Astrocyte of the spinal cord (primary cell): ENCODE measurements around the gene KCNQ5.

Source experiments
- DNase-seq: peaks from one replicate; pipeline ENCODE4 v3.0.0; 2011; ENCODE audit warnings: low read depth, low spot score
- H3K4me3 ChIP-seq: 2 replicates; pipeline ENCODE4 v1.5.1; 2011; ENCODE audit warnings: low read depth, mild to moderate bottlenecking, low read length, moderate library complexity
- CTCF ChIP-seq: IDR thresholded peaks from 2 replicates; pipeline ENCODE4 v1.5.1; 2012; ENCODE audit warnings: low read depth, mild to moderate bottlenecking, low read length, inconsistent platforms
- in situ Hi-C: cut with HindIII; loops from 2 replicates; pipeline ENCODE4 v1.10.0; 2017; ENCODE audit warnings: low sequenced_read_pairs

KCNQ5 gene

GRCh38 chr6:73108949-73109348, 487.1 kb downstream of the KCNQ5 start:
- in situ Hi-C loops = no loop called here
- no peak for TF ChIP-seq CTCF
- no peak for DNase-seq
- H3K4me3 ChIP-seq = no peak overlapping the region

- DNase-seq = no peak
- in situ Hi-C loops = no loop called here
- no peak for TF ChIP-seq CTCF
- H3K4me3 ChIP-seq = no peak overlapping the region
Observed at GRCh38 chr6:73109659-73110058, 487.8 kb downstream of the KCNQ5 start.

- no peak for TF ChIP-seq CTCF
- no peak for DNase-seq
- in situ Hi-C loops = no loop called here
- H3K4me3 ChIP-seq = no peak overlapping the region
Observed at GRCh38 chr6:73116330-73116729, 494.5 kb downstream of the KCNQ5 start.

GRCh38 chr6:73121421-73121993, 499.6 kb downstream of the KCNQ5 start:
- no peak overlapping the region for H3K4me3 ChIP-seq
- TF ChIP-seq CTCF = peak; percentile 31
- in situ Hi-C loops = loop anchor here (10.0 kb wide), 1 partner anchor 507 kb away; no protein-coding TSS in a partner anchor
- peak; percentile 58 for DNase-seq

GRCh38 chr6:73123632-73124329, 501.9 kb downstream of the KCNQ5 start:
- in situ Hi-C loops = loop anchor here (10.0 kb wide), 1 partner anchor 509 kb away; no protein-coding TSS in a partner anchor
- TF ChIP-seq CTCF = no peak
- DNase-seq = no peak
- H3K4me3 ChIP-seq = no peak overlapping the region

- no peak overlapping the region for H3K4me3 ChIP-seq
- TF ChIP-seq CTCF = peak; percentile 99
- in situ Hi-C loops = loop anchor here (10.0 kb wide), 1 partner anchor 515 kb away; no protein-coding TSS in a partner anchor
- DNase-seq = peak; percentile 73
Observed at GRCh38 chr6:73129653-73130443, 508.0 kb downstream of the KCNQ5 start.
